Epithelial cell of proximal tubule (primary cell): ENCODE results near the gene C1QA. TPM values are rescaled to one million over a fixed set of nuclear protein-coding genes. Genes with fewer than 3 reads are reported as not detected.

Source experiments
- DNase-seq: peaks from one replicate; pipeline ENCODE4 v3.0.0-alpha.2; 2011; ENCODE audit warnings: low read depth
- H3K4me3 ChIP-seq: 2 replicates; pipeline ENCODE4 v1.5.1; 2011; ENCODE audit warnings: low read depth, mild to moderate bottlenecking, low read length
- CTCF ChIP-seq: conservative IDR thresholded peaks from 2 replicates; pipeline ENCODE4 v1.5.1; 2012; ENCODE audit warnings: low read depth, mild to moderate bottlenecking, low read length
- total RNA-seq: library from RNA; depleted of rRNA; stranded (reverse); fragments of >200 nt; gene quantifications from 2 replicates; pipeline ENCODE4 v1.2.3, GENCODE V29; 2015

The C1QA gene
- total RNA-seq, 1 donor from 2014 or later: not detected

- no peak for TF ChIP-seq CTCF
- DNase-seq: no peak
- no peak overlapping the region for H3K4me3 ChIP-seq
Measured at GRCh38 chr1:22594396-22594795, 42.0 kb upstream of the C1QA start.

- no peak for TF ChIP-seq CTCF
- DNase-seq: no peak
- no peak overlapping the region for H3K4me3 ChIP-seq
Measured at GRCh38 chr1:22595108-22595507, 41.3 kb upstream of the C1QA start.

GRCh38 chr1:22597301-22597965 is 39.0 kb upstream of the C1QA start:
- TF ChIP-seq CTCF: no peak
- H3K4me3 ChIP-seq: no peak overlapping the region
- no peak for DNase-seq

- no peak for TF ChIP-seq CTCF
- no peak overlapping the region for H3K4me3 ChIP-seq
- DNase-seq: no peak
Measured at GRCh38 chr1:22597996-22598395, 38.4 kb upstream of the C1QA start.

GRCh38 chr1:22598736-22599135 is 37.7 kb upstream of the C1QA start:
- no peak overlapping the region for H3K4me3 ChIP-seq
- TF ChIP-seq CTCF: no peak
- DNase-seq: no peak

- TF ChIP-seq CTCF: no peak
- DNase-seq: no peak
- no peak overlapping the region for H3K4me3 ChIP-seq
Measured at GRCh38 chr1:22600071-22600816, 36.2 kb upstream of the C1QA start.
